Tibial artery (tissue), 4 donors: ENCODE measurements around the gene CCDC200.

Experiments used
- DNase-seq, 2 donors: peaks; one replicate each; pipeline ENCODE4 v3.0.0-alpha.2; 2019
- H3K27ac ChIP-seq, 2 donors: fragments of 200-600 bp; sonication (generic) in 1 of 2; 1 replicate in 1 of 2; 2 replicates in 1 of 2; pipeline ENCODE4 v1.5.1; 2018 to 2019; ENCODE audit warnings: mild to moderate bottlenecking in 1 of 2
- H3K27me3 ChIP-seq, 2 donors: fragments of 200-600 bp; sonication (generic) in 1 of 2; one replicate each; pipeline versions ENCODE4 v1.5.1 to v1.6.0; 2016 to 2019
- H3K36me3 ChIP-seq, 3 donors: fragments of 200-600 bp; sonication (generic) in 2 of 3; one replicate each; pipeline ENCODE4 v1.5.1; 2016 to 2019; ENCODE audit warnings: mild to moderate bottlenecking in 2 of 3
- H3K4me1 ChIP-seq, 4 donors: fragments of 200-600 bp; sonication (generic) in 2 of 4; 1 replicate in 3 of 4; 2 replicates in 1 of 4; pipeline ENCODE4 v1.5.1; 2016 to 2019
- H3K4me3 ChIP-seq, 2 donors: fragments of 200-600 bp; sonication (generic) in 1 of 2; 1 replicate in 1 of 2; 2 replicates in 1 of 2; pipeline ENCODE4 v1.5.1; 2018 to 2019; ENCODE audit warnings: mild to moderate bottlenecking in 2 of 2
- H3K9me3 ChIP-seq, 3 donors: fragments of 200-600 bp; sonication (generic) in 1 of 3; one replicate each; pipeline ENCODE4 v1.5.1; 2016 to 2019
- CTCF ChIP-seq, 2 experiments: fragments of 200-600 bp in 1 of 2; fragments of 450-650 bp in 1 of 2; IDR thresholded peaks; one replicate each; pipeline ENCODE4 v1.5.1; 2017 to 2019; ENCODE audit warnings: antibody characterized with exemption in 2 of 2, mild to moderate bottlenecking in 1 of 2, moderate library complexity in 1 of 2
- intact Hi-C: fragments of 100-400 bp; cut with DNase I; formaldehyde crosslinking; loops from one replicate; pipeline ENCODE4 v1.15.0; 2023; ENCODE audit warnings: low total_unique reads

The CCDC200 gene

DNA sequence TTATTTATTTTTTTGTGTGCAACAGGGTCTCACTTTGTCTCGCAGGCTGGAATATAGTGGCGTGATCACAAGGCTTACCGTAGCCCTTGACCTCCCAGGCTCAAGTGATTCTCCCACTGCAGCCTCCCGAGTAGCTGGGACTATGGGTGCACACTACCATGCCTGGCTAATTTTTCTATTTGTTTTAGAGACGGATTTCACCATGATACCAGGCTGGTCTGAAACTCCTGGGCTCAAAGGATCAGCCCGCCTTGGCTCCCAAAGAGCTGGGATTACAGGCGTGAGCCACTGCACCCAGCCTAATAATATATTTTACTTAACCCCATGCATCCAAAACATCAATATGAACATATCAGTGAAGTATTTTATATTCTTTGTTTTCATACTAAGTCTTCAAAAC is 2.0 kb downstream of the CCDC200 start:
- no peak for DNase-seq
- Histone ChIP-seq H3K27me3 (no peaks in the 10 kb centered on the region), H3K27ac (no peak overlapping the region), H3K4me3 (no peak overlapping the region), H3K9me3 (no peaks in the 10 kb centered on the region), H3K4me1 (no peaks in the 10 kb centered on the region), H3K36me3 (peaks cover 0 to 30% (median 14%) of the 10 kb centered on the region in 3 donors)
- TF ChIP-seq CTCF (IDR thresholded peaks at IDR 0.05) = no peak
- intact Hi-C loops = no loop called here

GRCh38 chr17:43224146-43224705 is 4.2 kb downstream of the CCDC200 start:
- Histone ChIP-seq H3K4me3 (no peak overlapping the region), H3K4me1 (no peaks in the 10 kb centered on the region), H3K9me3 (no peaks in the 10 kb centered on the region), H3K27me3 (no peaks in the 10 kb centered on the region), H3K27ac (no peak overlapping the region), H3K36me3 (peaks cover 0 to 32% (median 14%) of the 10 kb centered on the region in 3 donors)
- no peak for DNase-seq
- intact Hi-C loops = no loop called here
- no peak for TF ChIP-seq CTCF (IDR thresholded peaks at IDR 0.05)

GRCh38 chr17:43220511-43221125 is 7.8 kb downstream of the CCDC200 start:
- Histone ChIP-seq H3K27me3 (no peaks in the 10 kb centered on the region), H3K4me3 (no peak overlapping the region), H3K9me3 (no peaks in the 10 kb centered on the region), H3K36me3 (peaks cover 0 to 44% (median 28%) of the 10 kb centered on the region in 3 donors), H3K4me1 (no peaks in the 10 kb centered on the region), H3K27ac (no peak overlapping the region)
- no peak for DNase-seq
- intact Hi-C loops = no loop called here
- no peak for TF ChIP-seq CTCF (IDR thresholded peaks at IDR 0.05)

DNA sequence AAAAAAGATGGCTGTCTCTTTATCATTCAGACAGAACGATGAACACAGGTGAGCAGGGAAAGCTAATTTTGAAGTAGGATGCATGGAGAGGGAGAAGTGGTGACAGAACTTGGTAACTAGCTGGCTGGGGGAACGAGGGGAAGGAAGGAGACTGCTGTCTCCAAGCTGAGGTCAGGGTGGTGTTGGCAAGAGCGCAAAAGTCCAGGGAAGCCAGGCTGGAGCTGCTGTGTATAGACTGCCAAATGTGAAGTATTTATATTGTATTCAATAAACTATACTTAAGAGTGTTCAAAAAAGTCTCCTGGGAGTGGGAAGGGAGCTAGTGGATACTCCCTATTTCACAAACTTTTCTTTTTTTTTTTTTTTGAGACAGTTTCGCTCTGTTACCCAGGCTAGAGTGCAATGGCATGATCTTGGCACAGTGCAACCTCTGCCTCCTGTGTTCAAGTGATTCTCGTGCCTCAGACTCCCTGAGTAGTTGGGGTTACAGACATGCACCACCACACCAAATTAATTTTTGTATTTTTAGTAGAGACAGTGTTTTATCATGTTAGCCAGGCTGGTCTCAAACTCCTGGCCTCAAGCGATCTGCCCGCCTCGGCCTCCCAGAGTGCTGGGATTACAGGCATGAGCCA is 8.6 kb downstream of the CCDC200 start:
- DNase-seq = no peak
- Histone ChIP-seq H3K9me3 (no peaks in the 10 kb centered on the region), H3K36me3 (peaks cover 0 to 47% (median 28%) of the 10 kb centered on the region in 3 donors), H3K4me3 (no peak overlapping the region), H3K4me1 (no peaks in the 10 kb centered on the region), H3K27me3 (no peaks in the 10 kb centered on the region), H3K27ac (no peak overlapping the region)
- TF ChIP-seq CTCF (IDR thresholded peaks at IDR 0.05) = no peak
- intact Hi-C loops = no loop called here

DNA sequence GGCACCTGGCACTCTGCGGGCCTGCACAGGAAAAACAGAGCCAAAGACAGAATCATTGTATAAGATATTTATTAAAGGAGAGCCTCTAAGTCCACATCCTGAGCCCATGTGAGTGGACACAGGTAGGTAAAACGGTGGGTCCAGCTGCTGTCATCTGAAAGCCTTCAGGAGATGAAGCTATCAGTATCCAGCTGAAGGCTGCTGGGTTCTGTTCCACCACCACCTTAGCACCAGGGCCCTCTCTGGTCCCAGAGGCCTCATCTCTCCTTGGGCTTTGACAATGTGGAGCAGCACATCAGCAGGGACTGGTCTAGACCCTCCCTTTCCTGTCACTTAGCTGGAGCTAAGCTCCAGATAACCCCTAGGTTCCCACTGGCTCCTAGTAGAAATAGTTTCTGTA is 9.4 kb downstream of the CCDC200 start:
- Histone ChIP-seq H3K4me3 (no peak overlapping the region), H3K36me3 (peaks cover 0 to 38% (median 24%) of the 10 kb centered on the region in 3 donors), H3K27me3 (no peaks in the 10 kb centered on the region), H3K4me1 (no peaks in the 10 kb centered on the region), H3K9me3 (no peaks in the 10 kb centered on the region), H3K27ac (no peak overlapping the region)
- intact Hi-C loops = no loop called here
- TF ChIP-seq CTCF (IDR thresholded peaks at IDR 0.05) = no peak
- no peak for DNase-seq
